SH-SY5Y (cell line): ENCODE data around the gene AKT3.

Experiments used
- GATA2 ChIP-seq: IDR thresholded peaks from 2 replicates; pipeline ENCODE4 v1.6.1; 2011; ENCODE audit warnings: mild to moderate bottlenecking, low read depth, low read length
- GATA3 ChIP-seq: IDR thresholded peaks from 2 replicates; pipeline ENCODE4 v1.6.1; 2011; ENCODE audit warnings: low read depth, mild to moderate bottlenecking, low read length, moderate library complexity

AKT3 gene

GRCh38 chr1:243733670-243734307 is 116.3 kb downstream of the AKT3 start:
- TF ChIP-seq GATA2: no peak
- no peak for TF ChIP-seq GATA3

GRCh38 chr1:243732637-243733036 is 117.4 kb downstream of the AKT3 start:
- TF ChIP-seq GATA3: no peak
- TF ChIP-seq GATA2: no peak

GRCh38 chr1:243731974-243732625 is 117.9 kb downstream of the AKT3 start:
- no peak for TF ChIP-seq GATA3
- no peak for TF ChIP-seq GATA2

GRCh38 chr1:243731301-243731891 is 118.6 kb downstream of the AKT3 start:
- TF ChIP-seq GATA2 (no peak), GATA3 (no peak)

- TF ChIP-seq GATA2 (no peak), GATA3 (no peak)
These were observed 119.4 kb downstream of the AKT3 start for GRCh38 chr1:243730487-243731150.

GRCh38 chr1:243729956-243730355 is 120.1 kb downstream of the AKT3 start:
- TF ChIP-seq GATA3: no peak
- TF ChIP-seq GATA2: no peak

GRCh38 chr1:243727503-243728203 is 122.4 kb downstream of the AKT3 start:
- TF ChIP-seq GATA3 (no peak), GATA2 (no peak)

- TF ChIP-seq GATA3: no peak
- no peak for TF ChIP-seq GATA2
These were observed 123.1 kb downstream of the AKT3 start for GRCh38 chr1:243726806-243727502.

GRCh38 chr1:243725846-243726245 is 124.2 kb downstream of the AKT3 start:
- no peak for TF ChIP-seq GATA2

- TF ChIP-seq GATA3 (no peak), GATA2 (no peak)
These were observed 125.0 kb downstream of the AKT3 start for GRCh38 chr1:243725075-243725474.

- TF ChIP-seq GATA3: no peak
- TF ChIP-seq GATA2: no peak
These were observed 126.5 kb downstream of the AKT3 start for GRCh38 chr1:243723458-243724043.

- 0 out of 2 replicates have a peak, but pooled peaks have one; percentile 16 for TF ChIP-seq GATA3
- TF ChIP-seq GATA2: no peak
These were observed 127.0 kb downstream of the AKT3 start for GRCh38 chr1:243723050-243723449.

GRCh38 chr1:243719476-243719875 is 130.6 kb downstream of the AKT3 start:
- TF ChIP-seq GATA3 (no peak), GATA2 (no peak)
